GM23338 (cell line): ENCODE data around the gene ARL4A.

ENCODE experiments used
- CREB1 ChIP-seq: fragments of 250-450 bp; sonication (Bioruptor Pico); IDR thresholded peaks from 2 replicates; pipeline ENCODE4 v1.5.0; 2020; ENCODE audit warnings: low read depth, mild to moderate bottlenecking, moderate library complexity
- CTCF ChIP-seq, 2 experiments: fragments of 200-600 bp in 1 of 2; sonication (generic) in 1 of 2; conservative IDR thresholded peaks; 2 replicates each; pipeline versions ENCODE4 v1.5.1 to v1.6.1; 2016 to 2017; ENCODE audit warnings: antibody characterized with exemption in 2 of 2, low read depth in 2 of 2, mild to moderate bottlenecking in 2 of 2, moderate library complexity in 1 of 2
- ETS1 ChIP-seq: IDR thresholded peaks from 2 replicates; pipeline ENCODE4 v1.6.1; 2016; ENCODE audit warnings: antibody characterized with exemption
- EZH2 ChIP-seq: fragments of 200-600 bp; sonication (generic); IDR thresholded peaks from one replicate; pipeline ENCODE4 v1.8.0; 2017; ENCODE audit warnings: antibody characterized with exemption, mild to moderate bottlenecking, low read depth; ENCODE audit not compliant: unreplicated experiment
- EZH2phosphoT487 ChIP-seq: fragments of 200-600 bp; sonication (generic); IDR thresholded peaks from one replicate; pipeline ENCODE4 v1.8.1; 2018; ENCODE audit warnings: antibody characterized with exemption; ENCODE audit not compliant: unreplicated experiment
- POLR2AphosphoS5 ChIP-seq: IDR thresholded peaks from 2 replicates; pipeline ENCODE4 v1.6.1; 2016; ENCODE audit warnings: antibody characterized with exemption, low read depth
- TF ChIP-seq, protein P1 (sequence below): IDR thresholded peaks from one replicate; pipeline ENCODE4 v1.6.1; 2018; ENCODE audit warnings: antibody characterized with exemption; ENCODE audit not compliant: unreplicated experiment

DNA sequence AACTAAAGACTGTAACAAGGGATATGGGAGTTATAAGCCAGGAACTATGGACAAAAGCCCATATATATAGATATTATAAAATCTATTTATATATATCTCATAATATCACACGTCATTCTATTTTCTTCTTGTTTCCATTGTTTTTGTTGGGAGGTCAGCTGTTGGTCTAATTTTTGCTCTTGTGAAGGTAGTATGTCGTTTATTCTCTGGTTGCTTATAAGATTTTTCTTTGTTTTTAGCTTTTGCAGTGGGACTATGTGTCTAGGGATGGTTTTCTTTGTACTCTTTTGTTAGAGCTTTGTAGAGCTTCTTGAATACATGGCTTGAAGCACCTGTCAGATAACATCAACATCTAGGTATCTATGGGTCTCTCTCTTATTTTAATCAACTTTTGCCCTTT is 14.0 kb downstream of the ARL4A start:
- TF ChIP-seq CTCF (conservative IDR thresholded peaks at IDR 0.05; ENCODE audit: low read depth in 2 of 2) (no peak), EZH2 (no peak), CREB1 (no peak), EZH2phosphoT487 (no peak), POLR2AphosphoS5 (no peak), ETS1 (no peak)
- TF ChIP-seq, protein P1, sequence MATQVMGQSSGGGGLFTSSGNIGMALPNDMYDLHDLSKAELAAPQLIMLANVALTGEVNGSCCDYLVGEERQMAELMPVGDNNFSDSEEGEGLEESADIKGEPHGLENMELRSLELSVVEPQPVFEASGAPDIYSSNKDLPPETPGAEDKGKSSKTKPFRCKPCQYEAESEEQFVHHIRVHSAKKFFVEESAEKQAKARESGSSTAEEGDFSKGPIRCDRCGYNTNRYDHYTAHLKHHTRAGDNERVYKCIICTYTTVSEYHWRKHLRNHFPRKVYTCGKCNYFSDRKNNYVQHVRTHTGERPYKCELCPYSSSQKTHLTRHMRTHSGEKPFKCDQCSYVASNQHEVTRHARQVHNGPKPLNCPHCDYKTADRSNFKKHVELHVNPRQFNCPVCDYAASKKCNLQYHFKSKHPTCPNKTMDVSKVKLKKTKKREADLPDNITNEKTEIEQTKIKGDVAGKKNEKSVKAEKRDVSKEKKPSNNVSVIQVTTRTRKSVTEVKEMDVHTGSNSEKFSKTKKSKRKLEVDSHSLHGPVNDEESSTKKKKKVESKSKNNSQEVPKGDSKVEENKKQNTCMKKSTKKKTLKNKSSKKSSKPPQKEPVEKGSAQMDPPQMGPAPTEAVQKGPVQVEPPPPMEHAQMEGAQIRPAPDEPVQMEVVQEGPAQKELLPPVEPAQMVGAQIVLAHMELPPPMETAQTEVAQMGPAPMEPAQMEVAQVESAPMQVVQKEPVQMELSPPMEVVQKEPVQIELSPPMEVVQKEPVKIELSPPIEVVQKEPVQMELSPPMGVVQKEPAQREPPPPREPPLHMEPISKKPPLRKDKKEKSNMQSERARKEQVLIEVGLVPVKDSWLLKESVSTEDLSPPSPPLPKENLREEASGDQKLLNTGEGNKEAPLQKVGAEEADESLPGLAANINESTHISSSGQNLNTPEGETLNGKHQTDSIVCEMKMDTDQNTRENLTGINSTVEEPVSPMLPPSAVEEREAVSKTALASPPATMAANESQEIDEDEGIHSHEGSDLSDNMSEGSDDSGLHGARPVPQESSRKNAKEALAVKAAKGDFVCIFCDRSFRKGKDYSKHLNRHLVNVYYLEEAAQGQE = no peak
